B cell (primary cell): ENCODE results near the gene PSMD2. TPM values are rescaled to one million over a fixed set of nuclear protein-coding genes. Genes with fewer than 3 reads are reported as not detected.
"Not testable (repeated sequence)": the region's sequence is repeated elsewhere in the genome, so short reads cannot be mapped to it uniquely, and the experiment has no call there.

ENCODE experiments used
- ATAC-seq: fragments of 200-7000 bp; cut with Tn5 transposase; one replicate; pipeline ENCODE4 v1.10.0; 2021; ENCODE audit warnings: low read depth, mild to moderate bottlenecking, moderate number of reproducible peaks, moderate library complexity
- CTCF ChIA-PET: fragments of 350-600 bp; sonication (Branson Sonifier 250); formaldehyde crosslinking; loops from one replicate; lab custom pipeline; 2021; ENCODE audit warnings: antibody characterized with exemption, inconsistent platforms; lab: Charles Lee
- POLR2A ChIA-PET: fragments of 350-600 bp; sonication (Branson Sonifier 250); formaldehyde crosslinking; loops from one replicate; lab custom pipeline; 2021; ENCODE audit warnings: antibody characterized with exemption; lab: Charles Lee
- DNase-seq: peaks from one replicate; pipeline ENCODE4 v3.0.0; 2013
- H2AFZ ChIP-seq: 2 replicates; pipeline ENCODE4 v1.6.1; 2012; ENCODE audit warnings: mild to moderate bottlenecking, low read depth, low read length; ENCODE audit not compliant: insufficient read depth, poor library complexity, severe bottlenecking
- H3K27ac ChIP-seq, 2 donors: 1 replicate in 1 of 2; 2 replicates in 1 of 2; pipeline ENCODE4 v1.5.1; 2012 to 2013; ENCODE audit warnings: low read length in 2 of 2, mild to moderate bottlenecking in 2 of 2, moderate library complexity in 1 of 2
- H3K27me3 ChIP-seq, 4 experiments: fragments of 200-600 bp in 1 of 4; sonication (generic) in 1 of 4; replicated peaks in 1 of 4; 1 replicate in 2 of 4; 2 replicates in 2 of 4; pipeline versions ENCODE4 v1.6.1 to v1.7.0; 2013 to 2016; ENCODE audit warnings: low read length in 3 of 4, mild to moderate bottlenecking in 2 of 4, mixed read lengths in 1 of 4, moderate library complexity in 1 of 4; ENCODE audit not compliant: insufficient read depth in 4 of 4, control insufficient read depth in 3 of 4; ENCODE audit errors: control extremely low read depth in 1 of 4
- H3K36me3 ChIP-seq, 2 experiments: replicated peaks in 1 of 2; 1 replicate in 1 of 2; 2 replicates in 1 of 2; pipeline versions ENCODE4 v1.6.1 to v1.7.1; 2013; ENCODE audit warnings: low read length in 1 of 2; ENCODE audit not compliant: insufficient read depth in 2 of 2, control insufficient read depth in 1 of 2; ENCODE audit errors: control extremely low read depth in 1 of 2, extremely low read depth in 1 of 2
- H3K4me1 ChIP-seq, 2 donors: fragments of 200-600 bp in 1 of 2; sonication (generic) in 1 of 2; 1 replicate in 1 of 2; 2 replicates in 1 of 2; pipeline versions ENCODE4 v1.5.1 to v1.6.1; 2013 to 2017; ENCODE audit warnings: low read length in 2 of 2; ENCODE audit not compliant: control insufficient read depth in 2 of 2, insufficient read depth in 2 of 2
- H3K4me2 ChIP-seq: replicated peaks from 2 replicates; pipeline ENCODE3; 2012; ENCODE audit warnings: mild to moderate bottlenecking, low read depth, low read length; ENCODE audit not compliant: poor library complexity, severe bottlenecking
- H3K4me3 ChIP-seq, 5 experiments: fragments of 200-600 bp in 1 of 5; sonication (generic) in 1 of 5; 1 replicate in 3 of 5; 2 replicates in 2 of 5; pipeline versions ENCODE4 v1.5.1 to v1.7.0; 2011 to 2016; ENCODE audit warnings: low read length in 4 of 5, mild to moderate bottlenecking in 4 of 5, low read depth in 2 of 5, control low read depth in 1 of 5, moderate library complexity in 1 of 5; ENCODE audit not compliant: insufficient read depth in 1 of 5; ENCODE audit errors: control extremely low read depth in 1 of 5, extremely low read depth in 1 of 5
- H3K79me2 ChIP-seq: fragments of 200-600 bp; sonication (generic); one replicate; pipeline ENCODE4 v1.6.0; 2016; ENCODE audit warnings: low read length; ENCODE audit not compliant: control insufficient read depth, insufficient read depth
- H3K9ac ChIP-seq: fragments of 200-600 bp; sonication (generic); 2 replicates; pipeline ENCODE4 v1.6.1; 2017; ENCODE audit warnings: mild to moderate bottlenecking, low read length, moderate library complexity
- H3K9me3 ChIP-seq, 3 donors: one replicate each; pipeline versions ENCODE4 v1.6.1 to v1.7.1; 2013; ENCODE audit warnings: low read length in 2 of 3; ENCODE audit not compliant: control insufficient read depth in 2 of 3, insufficient read depth in 1 of 3; ENCODE audit errors: control extremely low read depth in 1 of 3
- H4K20me1 ChIP-seq: 2 replicates; pipeline ENCODE4 v1.6.0; 2012; ENCODE audit warnings: mild to moderate bottlenecking, low read length; ENCODE audit not compliant: insufficient read depth, control insufficient read depth, poor library complexity, severe bottlenecking
- H3K27ac Mint-ChIP-seq: one replicate; pipeline ENCODE4 v1.8.0; 2021; ENCODE audit warnings: mixed read lengths
- H3K27me3 Mint-ChIP-seq: one replicate; pipeline ENCODE4 v1.8.0; 2021; ENCODE audit warnings: mixed read lengths
- H3K4me1 Mint-ChIP-seq: one replicate; pipeline ENCODE4 v1.8.0; 2021; ENCODE audit warnings: mixed read lengths
- H3K4me3 Mint-ChIP-seq: one replicate; pipeline ENCODE4 v1.8.0; 2021; ENCODE audit warnings: mixed read lengths
- H3K9me3 Mint-ChIP-seq: one replicate; pipeline ENCODE4 v1.8.0; 2022; ENCODE audit warnings: mixed read lengths; ENCODE audit not compliant: insufficient read depth
- CTCF ChIP-seq: fragments of 200-600 bp; IDR thresholded peaks from one replicate; pipeline ENCODE4 v1.8.0; 2022; ENCODE audit warnings: antibody characterized with exemption, mild to moderate bottlenecking
- EZH2 ChIP-seq: IDR thresholded peaks from 2 replicates; pipeline ENCODE4 v1.6.1; 2012; ENCODE audit warnings: borderline replicate concordance, low read depth, mild to moderate bottlenecking, moderate library complexity, low read length; ENCODE audit not compliant: insufficient read depth, poor library complexity, severe bottlenecking
- WGBS: methylation state at CpG from one replicate; pipeline ENCODE4 v1.1.5; 2013; ENCODE audit warnings: missing lambda C conversion rate; ENCODE audit not compliant: insufficient coverage; 5-methylcytosine and 5-hydroxymethylcytosine counted together
- intact Hi-C: fragments of 100-400 bp; cut with micrococcal nuclease; formaldehyde crosslinking; loops from one replicate; pipeline ENCODE4 v1.10.0; 2022
- polyA plus RNA-seq: library from polyadenylated mRNA; depleted of rRNA; stranded (reverse); fragments of >200 nt; gene quantifications from 2 replicates; pipeline ENCODE4 v1.2.3, GENCODE V29; 2012
- total RNA-seq, 2 donors: library from RNA; stranded (reverse); fragments of 120-200 nt in 1 of 2; gene quantifications; 1 replicate in 1 of 2; 2 replicates in 1 of 2; pipeline versions ENCODE4 v1.2.3 to v1.2.4, GENCODE V29; 2013 to 2022

Gene PSMD2
- total and polyA plus RNA-seq, 2 donors (not counting 1 experiment from before 2014, with no cell fraction given): 79.4 to 140 TPM

GRCh38 chr3:184339001-184339400 lies 40.0 kb downstream of the PSMD2 start:
- H3K27me3 Mint-ChIP-seq: no peaks in the 10 kb centered on the region
- H3K4me3 ChIP-seq: no peak overlapping the region
- H3K27ac Mint-ChIP-seq: no peak overlapping the region
- intact Hi-C loops: no loop called here
- no peaks in the 10 kb centered on the region for H3K9me3 ChIP-seq
- TF ChIP-seq EZH2: no peak
- no peak for TF ChIP-seq CTCF
- H4K20me1 ChIP-seq: no peaks in the 10 kb centered on the region
- 91% methylated on average over 8 of the region's 8 CpGs for WGBS
- peaks cover 0 to 11% of the 10 kb centered on the region in 2 experiments for H3K36me3 ChIP-seq
- H3K4me3 Mint-ChIP-seq: peak overlapping the region; percentile 39
- H3K4me1 Mint-ChIP-seq: peaks cover 29% of the 10 kb centered on the region
- ChIA-PET CTCF (no interaction called here), POLR2A (no interaction called here)
- H3K27me3 ChIP-seq: peaks cover 0 to 3% (median 0%) of the 10 kb centered on the region in 4 experiments
- H3K79me2 ChIP-seq: peaks cover 19% of the 10 kb centered on the region
- H3K4me1 ChIP-seq: peaks cover 14 to 25% of the 10 kb centered on the region in 2 donors
- H2AFZ ChIP-seq: no peak overlapping the region
- peak overlapping the region; percentile 36 for H3K4me2 ChIP-seq
- no peaks in the 10 kb centered on the region for H3K9me3 Mint-ChIP-seq
- no peak overlapping the region for H3K27ac ChIP-seq
- no peak for ATAC-seq
- no peak for DNase-seq
- H3K9ac ChIP-seq: no peak overlapping the region

GRCh38 chr3:184339451-184340135 lies 40.6 kb downstream of the PSMD2 start:
- H3K27me3 ChIP-seq, DNase-seq, POLR2A ChIA-PET, ATAC-seq, H3K4me3 ChIP-seq, H4K20me1 ChIP-seq, H3K27ac ChIP-seq, H3K4me3 Mint-ChIP-seq, H3K9ac ChIP-seq, H3K4me2 ChIP-seq, H3K27ac Mint-ChIP-seq, H3K27me3 Mint-ChIP-seq, intact Hi-C loops, H3K9me3 ChIP-seq, H3K9me3 Mint-ChIP-seq, CTCF ChIA-PET, H2AFZ ChIP-seq: not testable (repeated sequence)
- peaks cover 27% of the 10 kb centered on the region for H3K4me1 Mint-ChIP-seq
- Histone ChIP-seq H3K4me1 (peaks cover 14 to 25% of the 10 kb centered on the region in 2 donors), H3K79me2 (peaks cover 19% of the 10 kb centered on the region), H3K36me3 (peaks cover 0 to 12% of the 10 kb centered on the region in 2 experiments)
- over 99% methylated on average over 16 of the region's 19 CpGs for WGBS
